Mesenchymal stem cell (in vitro differentiated cells and primary cell): ENCODE results near the gene PLEKHJ1.
A peak's percentile ranks its signal among the peaks of the same experiment; 100 is the strongest.

Source experiments
- DNase-seq: peaks from one replicate; pipeline ENCODE4 v3.0.0-alpha.2; 2013
- H2AFZ ChIP-seq: one replicate; pipeline ENCODE4 v1.6.1; 2013; ENCODE audit warnings: low read depth, mild to moderate bottlenecking, control low read depth, inconsistent platforms, low read length, moderate library complexity
- H2AK5ac ChIP-seq: 2 replicates; pipeline ENCODE4 v1.6.1; 2013; ENCODE audit warnings: low read length, moderate library complexity, mild to moderate bottlenecking, inconsistent platforms; ENCODE audit not compliant: severe bottlenecking
- H2BK120ac ChIP-seq: one replicate; pipeline ENCODE4 v1.6.1; 2013; ENCODE audit warnings: low read depth, mild to moderate bottlenecking, inconsistent platforms, low read length, moderate library complexity
- H2BK12ac ChIP-seq, 2 experiments: one replicate each; pipeline ENCODE4 v1.6.1; 2013; ENCODE audit warnings: inconsistent platforms in 2 of 2, low read length in 2 of 2, mild to moderate bottlenecking in 2 of 2, moderate library complexity in 2 of 2, control low read depth in 1 of 2
- H2BK15ac ChIP-seq: one replicate; pipeline ENCODE4 v1.6.1; 2013; ENCODE audit warnings: mild to moderate bottlenecking, low read depth, inconsistent platforms; ENCODE audit not compliant: poor library complexity, severe bottlenecking
- H2BK5ac ChIP-seq: 2 replicates; pipeline ENCODE4 v1.6.1; 2013; ENCODE audit warnings: low read depth, mild to moderate bottlenecking, low read length, control low read depth, inconsistent platforms; ENCODE audit not compliant: poor library complexity, severe bottlenecking
- H3K14ac ChIP-seq, 2 experiments: one replicate each; pipeline ENCODE4 v1.6.1; 2013; ENCODE audit warnings: inconsistent platforms in 2 of 2, low read length in 2 of 2, control low read depth in 1 of 2, mild to moderate bottlenecking in 1 of 2, moderate library complexity in 1 of 2
- H3K18ac ChIP-seq, 2 experiments: one replicate each; pipeline ENCODE4 v1.6.1; 2013; ENCODE audit warnings: inconsistent platforms in 2 of 2, low read length in 2 of 2, control low read depth in 1 of 2, low read depth in 1 of 2, mild to moderate bottlenecking in 1 of 2
- H3K23ac ChIP-seq, 2 experiments: one replicate each; pipeline ENCODE4 v1.6.1; 2013; ENCODE audit warnings: inconsistent platforms in 2 of 2, low read length in 2 of 2, mild to moderate bottlenecking in 2 of 2, moderate library complexity in 2 of 2, control low read depth in 1 of 2
- H3K27ac ChIP-seq: 2 replicates; pipeline ENCODE4 v1.5.1; 2013; ENCODE audit warnings: mild to moderate bottlenecking, moderate library complexity, low read length, control low read depth, inconsistent platforms; ENCODE audit not compliant: poor library complexity, severe bottlenecking
- H3K27me3 ChIP-seq, 2 experiments: 2 replicates each; pipeline versions ENCODE4 v1.6.1 to v1.7.0; 2013; ENCODE audit warnings: low read length in 2 of 2, mild to moderate bottlenecking in 2 of 2, moderate library complexity in 2 of 2, control low read depth in 1 of 2, inconsistent platforms in 1 of 2; ENCODE audit not compliant: control insufficient read depth in 1 of 2, insufficient read depth in 1 of 2
- H3K36me3 ChIP-seq, 2 experiments: 2 replicates each; pipeline versions ENCODE4 v1.6.1 to v1.7.0; 2013; ENCODE audit warnings: low read length in 2 of 2, control low read depth in 1 of 2, inconsistent platforms in 1 of 2, low read depth in 1 of 2, mild to moderate bottlenecking in 1 of 2; ENCODE audit not compliant: insufficient read depth in 2 of 2, control insufficient read depth in 1 of 2
- H3K4ac ChIP-seq, 2 experiments: one replicate each; pipeline ENCODE4 v1.6.1; 2013; ENCODE audit warnings: inconsistent platforms in 2 of 2, low read length in 2 of 2, mild to moderate bottlenecking in 2 of 2, moderate library complexity in 2 of 2, control low read depth in 1 of 2, low read depth in 1 of 2
- H3K4me1 ChIP-seq: 2 replicates; pipeline ENCODE4 v1.6.1; 2013; ENCODE audit warnings: low read depth, low read length, control low read depth; ENCODE audit not compliant: control insufficient read depth, insufficient read depth
- H3K4me2 ChIP-seq: 2 replicates; pipeline ENCODE4 v1.6.1; 2013; ENCODE audit warnings: low read length, mild to moderate bottlenecking, inconsistent platforms; ENCODE audit not compliant: poor library complexity, severe bottlenecking
- H3K4me3 ChIP-seq, 2 experiments: 2 replicates each; pipeline versions ENCODE4 v1.5.1 to v1.7.0; 2013; ENCODE audit warnings: low read length in 2 of 2, mild to moderate bottlenecking in 2 of 2, control low read depth in 1 of 2, low read depth in 1 of 2; ENCODE audit not compliant: insufficient read depth in 1 of 2
- H3K79me1 ChIP-seq: replicated peaks from 2 replicates; pipeline ENCODE4 v1.6.1; 2013; ENCODE audit warnings: mild to moderate bottlenecking, control low read depth, low read length, inconsistent platforms; ENCODE audit not compliant: poor library complexity, severe bottlenecking
- H3K9ac ChIP-seq: 2 replicates; pipeline ENCODE4 v1.7.0; 2013; ENCODE audit warnings: mild to moderate bottlenecking, low read length, moderate library complexity
- H3K9me3 ChIP-seq: 2 replicates; pipeline ENCODE4 v1.7.0; 2013; ENCODE audit warnings: mild to moderate bottlenecking, low read length; ENCODE audit not compliant: control insufficient read depth
- H4K8ac ChIP-seq: one replicate; pipeline ENCODE4 v1.6.1; 2013; ENCODE audit warnings: inconsistent platforms, mild to moderate bottlenecking, low read length, moderate library complexity
- H4K91ac ChIP-seq: one replicate; pipeline ENCODE4 v1.6.1; 2013; ENCODE audit warnings: mild to moderate bottlenecking, low read length, inconsistent platforms
- WGBS: methylation state at CpG from one replicate; pipeline ENCODE4 v1.1.7; 2013; ENCODE audit warnings: mixed read lengths; 5-methylcytosine and 5-hydroxymethylcytosine counted together

PLEKHJ1 gene

DNA sequence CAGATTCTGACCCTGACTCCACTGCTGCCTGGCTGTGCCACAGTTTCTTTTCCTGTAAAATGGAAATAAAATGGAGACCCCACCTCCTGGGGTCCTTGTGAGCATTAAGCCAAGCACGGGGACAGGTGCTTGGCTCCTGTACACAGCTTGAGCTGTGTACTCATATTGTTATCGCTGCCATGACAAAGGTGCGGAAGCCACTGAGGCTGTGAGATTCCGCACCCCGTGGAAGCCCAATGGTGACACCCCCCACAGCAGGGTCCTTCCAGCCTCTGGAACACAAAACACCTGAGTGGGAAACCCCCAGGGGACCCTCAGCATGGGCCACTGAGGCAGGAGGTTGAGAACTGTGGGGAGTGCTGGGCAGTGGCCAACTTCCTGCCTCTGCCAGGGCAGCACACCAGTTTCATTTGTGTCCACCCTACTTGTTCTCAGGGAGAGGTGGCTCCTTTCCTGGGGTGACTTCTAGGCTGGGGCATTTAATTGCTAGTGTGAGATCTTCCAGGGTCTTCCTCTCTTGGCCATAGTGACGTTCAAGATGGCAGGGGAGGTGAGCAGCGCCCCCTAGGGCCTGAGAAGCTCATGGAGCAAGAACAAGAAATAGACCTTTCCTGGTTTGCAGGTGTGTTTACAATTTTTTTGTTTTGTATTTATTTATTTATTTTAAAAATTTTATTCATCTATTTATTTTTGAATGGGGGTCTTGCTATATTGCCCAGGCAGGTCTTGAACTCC, 25.5 kb upstream of the PLEKHJ1 start:
- no peak for DNase-seq
- H3K18ac ChIP-seq: no peak overlapping the region
- H2BK12ac ChIP-seq: no peak overlapping the region
- 53% methylated on average over 3 of the region's 7 CpGs for WGBS
- H3K23ac ChIP-seq: no peak overlapping the region
- H4K91ac ChIP-seq: no peak overlapping the region
- no peaks in the 10 kb centered on the region for H3K36me3 ChIP-seq
- H2AK5ac ChIP-seq: no peak overlapping the region
- H3K79me1 ChIP-seq: no peaks in the 10 kb centered on the region
- H3K4me1 ChIP-seq: peaks cover 8% of the 10 kb centered on the region
- no peak overlapping the region for H3K27ac ChIP-seq
- no peak overlapping the region for H3K4me3 ChIP-seq
- no peak overlapping the region for H2BK15ac ChIP-seq
- no peak overlapping the region for H3K4me2 ChIP-seq
- H3K14ac ChIP-seq: no peak overlapping the region
- no peaks in the 10 kb centered on the region for H3K9me3 ChIP-seq
- no peaks in the 10 kb centered on the region for H3K27me3 ChIP-seq
- H3K9ac ChIP-seq: no peak overlapping the region
- H2BK5ac ChIP-seq: no peak overlapping the region
- no peak overlapping the region for H4K8ac ChIP-seq
- H3K4ac ChIP-seq: no peak overlapping the region
- H2AFZ ChIP-seq: no peak overlapping the region
- no peak overlapping the region for H2BK120ac ChIP-seq

GRCh38 chr19:2260341-2260805, 24.2 kb upstream of the PLEKHJ1 start:
- Histone ChIP-seq H3K36me3 (no peaks in the 10 kb centered on the region), H3K9me3 (no peaks in the 10 kb centered on the region), H3K23ac (no peak overlapping the region), H3K4ac (no peak overlapping the region), H3K27ac (no peak overlapping the region), H2AFZ (no peak overlapping the region), H2BK15ac (no peak overlapping the region), H2BK120ac (no peak overlapping the region), H2BK5ac (no peak overlapping the region), H3K18ac (no peak overlapping the region), H3K27me3 (no peaks in the 10 kb centered on the region), H4K8ac (no peak overlapping the region), H3K79me1 (no peaks in the 10 kb centered on the region), H3K14ac (no peak overlapping the region), H2BK12ac (no peak overlapping the region), H3K9ac (peak overlapping the region; percentile 45), H2AK5ac (no peak overlapping the region), H3K4me2 (no peak overlapping the region), H4K91ac (no peak overlapping the region), H3K4me1 (peaks cover 4% of the 10 kb centered on the region), H3K4me3 (peak overlapping the region in 1 of 2 experiments; percentile 38)
- WGBS: 84% methylated on average over 11 of the region's 11 CpGs
- DNase-seq: no peak

DNA sequence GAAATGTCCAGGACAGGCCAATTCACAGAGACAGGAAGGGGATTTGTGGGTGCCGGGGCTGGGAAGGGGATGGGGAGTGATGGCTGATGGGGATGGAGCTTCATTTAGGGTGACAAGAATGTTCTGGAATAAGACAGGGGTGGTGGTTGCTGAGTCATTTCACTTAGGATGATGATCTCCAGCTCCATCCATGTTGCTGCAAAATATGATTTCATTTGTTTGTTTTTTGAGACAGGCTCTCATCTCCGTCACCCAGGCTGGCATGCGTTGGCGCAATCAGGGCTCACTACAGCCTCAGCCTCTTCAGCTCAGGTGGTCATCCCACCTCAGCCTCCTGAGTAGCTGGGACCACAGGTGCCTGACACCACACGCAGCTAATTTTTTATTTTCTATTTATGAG, 23.2 kb upstream of the PLEKHJ1 start:
- H4K8ac ChIP-seq: no peak overlapping the region
- H3K4me1 ChIP-seq: peaks cover 4% of the 10 kb centered on the region
- H3K14ac ChIP-seq: no peak overlapping the region
- H3K36me3 ChIP-seq: no peaks in the 10 kb centered on the region
- H3K4me2 ChIP-seq: no peak overlapping the region
- no peak overlapping the region for H2BK5ac ChIP-seq
- H2AK5ac ChIP-seq: no peak overlapping the region
- H3K27me3 ChIP-seq: peaks cover 0 to 1% of the 10 kb centered on the region in 2 experiments
- H2BK15ac ChIP-seq: no peak overlapping the region
- no peak overlapping the region for H4K91ac ChIP-seq
- H3K79me1 ChIP-seq: no peaks in the 10 kb centered on the region
- DNase-seq: no peak
- no peak overlapping the region for H2AFZ ChIP-seq
- H3K18ac ChIP-seq: no peak overlapping the region
- H3K4ac ChIP-seq: no peak overlapping the region
- H2BK12ac ChIP-seq: no peak overlapping the region
- no peak overlapping the region for H3K9ac ChIP-seq
- H3K4me3 ChIP-seq: no peak overlapping the region
- H3K27ac ChIP-seq: no peak overlapping the region
- WGBS: 89% methylated on average over 5 of the region's 5 CpGs
- H2BK120ac ChIP-seq: no peak overlapping the region
- H3K9me3 ChIP-seq: no peaks in the 10 kb centered on the region
- no peak overlapping the region for H3K23ac ChIP-seq

GRCh38 chr19:2255982-2256685, 20.0 kb upstream of the PLEKHJ1 start, which contains the start of gene JSRP1:
JSRP1 (minus strand) TSS chr19:2256417; CDS start chr19:2255314, 1,103 bp downstream.
- no peak within 1 kb of the TSS for H3K4me2 ChIP-seq
- H3K27me3 ChIP-seq: peaks cover 10 to 33% of the 10 kb centered on the region in 2 experiments
- no peak within 1 kb of the TSS for H3K27ac ChIP-seq
- no peak within 1 kb of the TSS for H3K4me3 ChIP-seq
- H2AFZ ChIP-seq: no peak within 1 kb of the TSS
- H3K79me1 ChIP-seq: peaks cover 2% of the 10 kb centered on the region
- H2AK5ac ChIP-seq: no peak within 1 kb of the TSS
- H2BK12ac ChIP-seq: no peak within 1 kb of the TSS
- H3K9me3 ChIP-seq: no peaks in the 10 kb centered on the region
- H3K4ac ChIP-seq: no peak within 1 kb of the TSS
- no peak within 1 kb of the TSS for H2BK5ac ChIP-seq
- no peak within 1 kb of the TSS for H3K14ac ChIP-seq
- no peak within 1 kb of the TSS for H3K18ac ChIP-seq
- no peak within 1 kb of the TSS for H2BK15ac ChIP-seq
- no peak for DNase-seq
- H3K23ac ChIP-seq: no peak within 1 kb of the TSS
- 92% methylated on average over 24 of the region's 24 CpGs for WGBS
- H4K8ac ChIP-seq: peak within 1 kb of the TSS; percentile 32
- peaks cover 0 to 15% of the 10 kb centered on the region in 2 experiments for H3K36me3 ChIP-seq
- H3K9ac ChIP-seq: no peak within 1 kb of the TSS
- peak within 1 kb of the TSS; percentile 20 for H4K91ac ChIP-seq
- no peak within 1 kb of the TSS for H2BK120ac ChIP-seq
- H3K4me1 ChIP-seq: peaks cover 19% of the 10 kb centered on the region
